ENCODE data around the gene TBCD. TPM values are rescaled to one million over a fixed set of nuclear protein-coding genes. Genes with fewer than 3 reads are reported as not detected.

The TBCD gene
- total RNA-seq, 1 donor from 2014 or later, result 55.5 TPM

DNA sequence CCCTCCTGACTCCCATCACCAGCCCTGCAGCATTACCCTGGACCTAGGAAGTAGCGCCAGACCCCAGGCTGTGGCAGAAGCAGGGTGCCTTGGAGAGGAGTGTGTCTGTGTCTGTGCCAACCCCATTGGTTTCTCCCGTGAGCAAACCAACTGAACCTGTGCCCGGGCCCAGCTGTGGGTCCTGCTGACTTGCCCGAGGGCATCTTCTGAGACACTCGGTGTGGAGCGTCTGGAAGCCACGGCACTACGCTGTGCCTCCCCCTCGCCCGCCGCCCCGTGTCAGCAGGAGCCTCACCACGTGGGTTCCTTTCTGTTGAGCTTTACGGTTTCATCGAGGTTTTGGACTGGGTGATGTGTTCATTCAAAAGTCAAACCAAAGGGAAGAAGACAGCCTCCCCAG lies 60.2 kb downstream of the TBCD start:
- no peak for ATAC-seq

DNA sequence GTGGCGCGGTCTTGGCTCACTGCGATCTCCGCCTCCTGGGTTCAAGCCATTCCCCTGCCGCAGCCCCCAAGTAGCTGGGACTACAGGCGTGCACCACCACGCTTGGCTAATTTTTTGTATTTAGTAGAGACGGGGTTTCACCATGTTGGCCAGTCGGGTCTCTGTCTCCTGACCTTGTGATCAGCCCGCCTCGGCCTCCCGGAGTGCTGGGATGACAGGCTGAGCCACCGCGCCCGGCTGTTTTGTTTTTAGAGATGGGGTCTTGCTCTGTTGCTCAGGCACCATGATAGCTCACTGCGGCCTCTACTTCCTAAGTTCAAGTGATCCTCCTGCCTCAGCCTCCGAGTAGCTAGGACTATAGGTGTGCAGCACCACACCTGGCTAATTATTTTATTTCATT lies 60.7 kb downstream of the TBCD start:
- no peak for ATAC-seq

DNA sequence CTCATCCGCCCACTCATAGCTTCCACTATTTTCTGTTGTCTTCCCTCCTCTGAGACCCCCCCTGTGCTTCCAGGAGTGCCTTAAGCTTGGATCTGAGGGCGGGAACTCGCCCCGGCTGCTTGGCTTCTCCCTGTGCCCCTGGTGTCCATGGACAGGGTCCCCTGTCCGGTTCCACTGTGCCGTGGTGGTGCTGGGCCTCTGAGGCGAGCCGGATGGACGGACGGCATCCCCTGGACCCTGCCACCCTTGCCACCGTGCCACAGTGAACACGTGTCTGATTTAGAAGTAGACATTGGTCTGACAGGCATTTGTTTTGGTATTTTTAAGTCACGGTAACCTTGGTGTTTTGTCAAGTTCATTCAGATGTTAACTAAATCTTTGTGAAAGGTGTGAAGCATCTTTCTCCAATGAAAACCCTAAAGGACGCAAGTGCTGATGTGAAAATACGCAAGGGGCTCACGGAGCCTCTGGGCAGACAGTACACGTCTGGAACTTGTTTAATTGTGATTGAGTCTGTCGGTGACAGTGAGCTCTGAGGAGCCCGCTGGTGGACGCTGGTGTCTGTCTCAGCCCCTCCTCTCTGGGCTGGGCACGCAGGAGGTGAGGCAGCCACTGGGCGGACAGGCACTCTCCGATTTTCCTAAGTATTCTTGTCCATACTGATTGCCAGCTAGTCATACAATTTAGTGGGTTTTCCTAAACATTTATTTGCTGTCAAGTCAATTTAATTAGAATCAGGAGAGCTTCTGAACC lies 61.6 kb downstream of the TBCD start:
- ATAC-seq, result no peak

DNA sequence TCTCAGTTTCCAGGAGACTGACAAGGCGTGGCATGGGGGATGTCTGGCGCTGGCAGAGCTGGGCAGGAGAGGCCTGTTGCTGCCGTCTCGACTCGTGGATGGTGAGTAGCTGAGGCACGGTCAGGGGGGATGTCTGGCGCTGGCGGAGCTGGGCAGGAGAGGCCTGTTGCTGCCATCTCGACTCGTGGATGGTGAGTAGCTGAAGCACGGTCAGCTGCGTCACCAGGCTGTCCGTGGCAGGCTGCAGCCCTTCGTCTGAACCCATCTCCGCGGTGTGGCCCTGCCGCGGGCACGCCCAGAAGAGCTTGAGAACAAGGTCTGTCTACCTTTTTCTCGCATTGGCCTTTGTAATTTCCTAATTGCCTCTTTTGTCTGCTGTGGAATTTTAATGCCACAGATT lies 63.0 kb downstream of the TBCD start:
- ATAC-seq, result no peak

DNA sequence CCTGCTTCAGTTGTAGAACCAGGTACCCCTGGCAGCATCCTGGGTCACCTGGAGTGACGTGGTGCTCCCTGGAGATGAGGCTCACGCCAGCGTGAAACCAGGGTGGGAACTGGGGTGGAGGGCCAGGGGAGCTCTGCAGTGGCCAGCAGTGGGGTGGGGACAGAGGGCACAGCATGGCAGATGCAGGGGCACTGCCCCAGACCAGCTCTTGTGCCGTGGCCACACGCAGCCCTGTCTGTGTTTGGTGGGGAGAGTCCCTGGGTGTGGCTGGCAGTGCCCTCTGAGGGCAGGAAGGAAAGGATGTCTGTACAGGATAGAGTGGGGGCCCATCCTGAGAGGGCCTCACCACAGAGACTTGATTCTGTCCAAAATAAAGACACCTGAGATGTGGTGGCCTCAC lies 63.5 kb downstream of the TBCD start:
- ATAC-seq, result peak; percentile 20

DNA sequence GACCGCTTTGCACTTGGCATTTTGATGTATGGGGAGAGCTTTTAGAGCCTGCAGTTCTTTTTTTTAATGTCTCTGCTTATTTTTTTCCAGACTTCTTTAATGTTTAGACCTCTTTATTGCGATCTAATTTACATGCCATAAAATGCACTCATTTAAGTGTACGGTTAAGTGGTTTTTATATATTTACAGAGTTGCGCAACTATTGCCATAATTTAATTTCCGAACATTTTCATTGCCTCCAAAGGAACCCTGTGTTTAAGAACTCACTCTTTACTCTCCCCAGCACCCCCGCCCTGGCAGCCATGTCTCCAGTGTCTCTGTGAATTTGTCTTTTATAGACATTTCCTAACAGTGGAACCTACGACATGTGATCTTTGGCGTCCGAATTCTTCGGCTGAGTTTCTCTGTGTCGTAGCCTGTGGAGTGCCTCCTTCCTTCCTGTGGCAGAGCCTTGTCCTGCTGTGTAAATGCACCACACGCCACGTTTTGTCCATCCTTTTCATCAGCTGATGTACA lies 64.0 kb downstream of the TBCD start:
- no peak for ATAC-seq

DNA sequence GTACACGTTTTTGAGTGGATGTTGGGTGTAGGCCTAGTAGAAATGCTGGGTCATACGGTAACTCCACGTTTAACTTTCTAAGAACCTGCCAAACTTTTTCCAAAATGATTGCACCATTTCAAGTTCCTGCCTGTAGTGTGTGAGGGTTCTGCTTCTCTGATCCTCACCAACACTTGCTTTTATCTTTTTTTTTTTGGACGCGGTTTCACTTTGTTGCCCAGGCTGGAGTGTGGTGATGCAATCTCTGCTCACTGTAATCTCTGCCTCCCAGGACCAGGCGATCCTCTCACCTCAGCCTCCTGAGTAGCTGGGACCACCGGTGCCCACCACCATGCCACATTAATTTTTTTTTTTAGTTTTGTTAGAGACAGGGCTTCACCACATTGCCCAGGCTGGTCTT lies 64.5 kb downstream of the TBCD start:
- ATAC-seq, result no peak

DNA sequence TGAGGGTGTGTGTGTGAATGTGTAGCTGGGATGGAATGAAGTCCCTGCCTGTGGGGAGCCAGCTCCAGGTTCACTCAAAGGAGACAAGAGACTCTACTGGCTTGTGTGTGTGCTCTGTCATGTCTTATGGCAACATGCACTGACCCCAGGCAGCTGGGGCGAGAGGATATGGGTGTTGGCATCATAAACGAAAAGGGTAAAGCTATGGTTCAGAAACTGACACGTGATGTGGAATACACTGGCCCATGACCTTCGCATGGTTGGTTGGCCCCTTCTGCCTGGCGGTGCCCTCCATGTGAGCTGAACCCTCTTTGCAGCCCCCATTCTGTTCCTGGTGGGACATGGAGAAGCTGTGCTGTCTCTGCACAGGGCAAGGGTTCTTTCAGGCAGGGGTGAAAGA lies 66.1 kb downstream of the TBCD start:
- ATAC-seq, result no peak

DNA sequence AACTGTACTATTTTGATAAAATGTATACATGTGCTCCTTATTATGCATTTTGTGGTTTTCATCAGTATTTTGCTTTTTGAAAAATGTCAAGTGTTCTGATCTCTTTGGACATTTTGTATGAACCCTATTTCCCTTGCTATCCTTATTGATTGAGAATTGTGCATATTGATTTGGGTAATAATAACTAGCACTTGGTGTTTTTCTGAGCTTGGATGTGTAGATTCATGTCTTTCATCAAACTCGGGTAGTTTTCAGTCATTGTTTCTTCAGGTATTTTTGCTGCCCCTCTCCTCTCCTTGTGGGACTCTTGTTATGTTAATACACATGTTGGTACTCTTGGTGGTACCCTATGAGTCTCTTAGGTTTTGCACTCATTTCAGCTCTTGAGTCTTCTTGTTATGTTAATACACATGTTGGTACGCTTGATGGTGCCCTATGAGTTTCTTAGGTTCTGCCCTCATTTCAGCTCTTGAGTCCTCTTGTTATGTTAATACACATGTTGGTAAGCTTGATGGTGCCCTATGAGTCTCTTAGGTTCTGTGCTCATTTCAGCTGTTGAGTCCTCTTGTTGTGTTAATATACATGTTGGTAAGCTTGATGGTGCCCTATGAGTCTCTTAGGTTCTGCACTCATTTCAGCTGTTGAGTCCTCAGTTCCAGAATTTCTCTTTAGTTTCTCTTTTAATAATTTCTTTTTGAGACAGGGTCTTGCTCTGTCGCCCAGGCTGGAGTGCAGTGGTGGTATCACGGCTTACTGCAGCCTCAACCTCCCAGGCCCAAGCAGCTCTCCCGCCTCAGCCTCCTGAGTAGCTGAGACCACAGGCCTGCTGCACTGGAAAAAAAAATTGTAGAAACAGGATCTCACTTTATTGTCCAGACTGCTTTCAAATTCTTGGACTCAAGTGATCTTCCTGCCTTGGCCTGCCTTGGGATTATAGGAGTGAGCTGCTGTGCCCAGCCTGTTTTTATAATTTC lies 68.7 kb downstream of the TBCD start:
- no peak for ATAC-seq

DNA sequence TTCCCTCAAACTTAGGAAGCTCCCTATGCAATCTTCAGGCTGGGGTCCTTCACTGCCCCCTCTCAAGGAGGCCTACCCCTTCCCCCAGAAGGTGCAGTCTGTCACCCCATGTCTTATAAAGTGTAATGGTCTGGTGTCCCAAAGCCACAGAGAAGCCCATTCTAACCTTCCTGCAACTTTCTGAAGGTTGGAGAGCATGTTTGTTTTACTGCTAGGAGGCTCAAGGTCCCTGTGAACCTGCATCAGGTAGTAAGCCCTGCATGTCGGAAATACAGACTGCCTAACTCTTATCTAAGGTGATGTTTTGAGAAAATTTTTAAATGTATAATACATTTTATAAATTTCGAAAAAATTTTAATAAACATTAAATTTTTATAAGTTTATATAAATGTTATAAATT lies 69.7 kb downstream of the TBCD start:
- ATAC-seq, result no peak

DNA sequence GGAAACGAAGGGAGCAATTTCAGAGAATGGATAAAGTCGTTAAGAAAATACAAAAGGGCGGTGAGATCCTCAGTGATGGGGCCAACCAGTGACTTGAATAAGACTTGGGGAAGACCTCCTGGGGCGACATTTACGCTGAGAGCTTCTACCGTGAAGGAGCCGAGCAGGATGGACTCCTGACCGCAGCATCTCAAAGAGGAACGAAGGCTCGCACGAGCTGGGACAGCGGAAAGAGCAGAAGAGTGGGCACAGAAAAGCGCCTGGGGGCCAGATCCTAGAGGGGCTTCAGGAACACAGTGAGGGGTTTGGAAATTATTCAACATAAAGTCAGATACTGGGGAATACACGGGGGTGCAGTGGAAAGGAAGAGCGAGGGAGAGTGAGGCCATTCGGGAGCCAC lies 70.4 kb downstream of the TBCD start:
- ATAC-seq, result no peak

DNA sequence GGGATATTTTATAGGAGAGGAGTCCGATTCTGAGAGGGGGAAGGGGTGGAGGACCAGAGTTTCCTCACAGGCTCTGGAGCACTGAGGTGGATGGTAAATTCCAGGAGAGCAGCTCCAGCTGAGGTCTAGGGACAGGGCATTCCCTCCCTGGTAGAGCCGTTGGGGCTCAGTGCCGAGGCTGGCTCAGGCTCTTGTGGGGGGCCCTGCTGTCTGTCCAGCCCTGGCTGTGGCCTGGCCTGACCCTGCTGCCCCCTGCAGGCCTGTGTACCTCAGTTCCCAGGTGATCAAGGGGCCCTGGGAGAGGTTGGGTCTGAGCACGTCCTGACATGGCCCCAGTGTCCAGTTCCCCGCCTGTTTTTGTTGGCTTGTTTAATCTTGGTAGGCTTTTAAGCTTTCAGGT lies 71.1 kb downstream of the TBCD start:
- ATAC-seq, result peak; percentile 60

DNA sequence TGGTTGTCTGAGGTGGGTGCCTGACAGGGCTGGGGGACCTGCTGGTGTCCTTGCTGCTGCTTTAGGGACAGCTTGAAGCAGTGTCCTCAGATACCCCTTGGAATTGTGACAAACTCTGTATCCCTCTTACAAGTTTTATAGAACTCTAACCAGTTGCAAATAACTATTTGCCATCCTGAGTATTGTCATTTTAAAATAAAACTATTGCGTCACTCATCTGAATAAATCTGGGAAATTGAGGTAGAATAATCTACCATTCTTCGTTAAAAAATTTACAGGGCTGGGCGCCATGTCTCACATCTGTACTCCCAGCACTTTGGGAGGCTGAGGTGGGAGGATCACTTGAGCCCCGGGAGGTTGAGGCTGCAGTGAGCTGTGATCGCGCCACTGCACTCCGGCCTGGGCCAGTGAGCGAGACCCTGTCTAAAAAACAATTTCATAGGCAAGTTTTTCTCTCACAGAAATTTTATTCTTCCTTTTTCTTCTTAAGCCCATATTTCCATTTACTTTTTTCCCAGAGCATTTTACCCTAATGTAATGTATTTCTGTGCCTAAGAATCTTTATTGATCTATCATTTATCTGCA lies 73.8 kb downstream of the TBCD start:
- no peak for ATAC-seq

DNA sequence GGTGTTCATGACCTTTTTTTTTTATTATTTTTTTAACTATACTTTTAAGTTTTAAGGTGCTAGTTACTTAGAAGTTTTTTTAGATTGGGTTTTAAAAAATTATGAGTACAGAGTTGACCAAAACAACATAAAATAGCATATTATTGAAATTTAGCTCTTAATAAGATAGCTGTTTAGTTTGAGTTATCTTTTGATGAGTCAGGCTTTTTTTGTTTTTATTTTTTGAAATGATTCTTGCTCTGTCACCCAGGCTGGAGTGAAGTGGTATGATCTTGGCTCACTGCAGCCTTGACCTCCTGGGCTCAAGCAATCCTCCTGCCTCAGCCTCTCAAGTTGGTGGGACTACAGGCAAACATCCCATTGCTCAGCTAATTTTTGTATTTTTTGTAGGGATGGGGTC lies 74.3 kb downstream of the TBCD start:
- no peak for ATAC-seq

DNA sequence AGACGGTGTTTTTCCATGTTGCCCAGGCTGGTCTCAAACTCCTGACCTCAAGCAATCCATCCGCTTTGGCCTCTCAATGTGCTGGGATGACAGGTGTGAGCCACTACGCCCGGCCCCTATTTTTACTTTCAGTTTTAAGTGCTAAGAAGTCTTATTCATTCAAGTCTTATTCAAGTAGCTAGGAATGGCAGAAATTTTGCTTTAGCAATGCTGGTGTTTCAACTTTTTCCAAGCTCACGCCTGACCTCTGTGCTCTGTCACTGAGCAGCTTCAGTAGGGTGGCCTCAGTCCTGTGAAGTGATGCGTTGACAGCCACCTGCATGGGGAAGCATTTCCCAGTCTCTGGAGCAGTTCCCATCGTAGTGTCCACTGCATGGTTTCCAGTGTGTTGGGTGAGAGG lies 75.1 kb downstream of the TBCD start:
- no peak for ATAC-seq

DNA sequence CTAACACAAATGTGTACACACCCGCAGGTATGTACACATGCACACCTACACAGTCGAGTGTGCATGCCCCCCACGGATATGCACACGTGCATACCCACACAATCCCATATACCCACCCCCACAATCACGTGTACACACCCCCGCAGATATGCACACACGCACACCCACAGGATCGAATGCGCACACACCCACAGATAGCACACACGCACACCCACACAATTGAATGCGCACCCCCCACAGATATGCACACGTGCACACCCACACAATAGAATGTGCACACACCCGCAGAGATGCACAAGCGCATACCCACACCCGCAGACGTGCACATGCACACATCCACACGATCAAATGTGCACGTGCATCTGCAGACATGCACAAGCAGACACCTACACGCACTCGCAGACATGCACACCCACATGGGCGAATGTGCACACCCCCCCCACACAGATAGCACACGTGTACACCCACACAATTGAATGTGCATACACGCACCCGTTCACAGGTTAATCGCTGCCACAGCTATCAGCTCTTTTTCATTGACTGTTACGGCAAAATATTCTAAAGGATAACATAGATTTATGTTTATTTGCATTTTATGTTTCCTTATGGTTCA lies 77.1 kb downstream of the TBCD start:
- peak; percentile 4 for ATAC-seq

DNA sequence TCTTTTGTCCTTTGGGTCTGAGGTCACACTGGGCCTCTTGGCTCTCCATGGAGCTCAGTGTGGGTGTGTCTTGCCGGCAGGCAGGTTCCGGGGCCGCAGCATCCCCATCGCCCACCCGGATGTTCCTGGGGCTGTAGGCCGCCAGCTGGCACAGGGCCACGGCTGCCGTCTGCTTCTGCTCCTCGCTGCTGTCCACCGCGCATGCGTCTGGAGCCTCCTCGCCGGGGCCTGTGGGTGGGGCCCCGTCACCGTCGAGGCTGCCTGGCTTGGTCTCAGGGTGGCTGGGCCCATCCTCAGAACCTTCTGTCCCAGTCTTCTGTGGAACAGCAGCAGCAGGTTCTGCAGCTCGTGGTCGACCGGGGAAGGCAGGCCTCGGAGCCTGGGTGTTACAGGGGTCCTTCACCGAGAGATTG lies 78.4 kb downstream of the TBCD start:
- no peak for ATAC-seq

DNA sequence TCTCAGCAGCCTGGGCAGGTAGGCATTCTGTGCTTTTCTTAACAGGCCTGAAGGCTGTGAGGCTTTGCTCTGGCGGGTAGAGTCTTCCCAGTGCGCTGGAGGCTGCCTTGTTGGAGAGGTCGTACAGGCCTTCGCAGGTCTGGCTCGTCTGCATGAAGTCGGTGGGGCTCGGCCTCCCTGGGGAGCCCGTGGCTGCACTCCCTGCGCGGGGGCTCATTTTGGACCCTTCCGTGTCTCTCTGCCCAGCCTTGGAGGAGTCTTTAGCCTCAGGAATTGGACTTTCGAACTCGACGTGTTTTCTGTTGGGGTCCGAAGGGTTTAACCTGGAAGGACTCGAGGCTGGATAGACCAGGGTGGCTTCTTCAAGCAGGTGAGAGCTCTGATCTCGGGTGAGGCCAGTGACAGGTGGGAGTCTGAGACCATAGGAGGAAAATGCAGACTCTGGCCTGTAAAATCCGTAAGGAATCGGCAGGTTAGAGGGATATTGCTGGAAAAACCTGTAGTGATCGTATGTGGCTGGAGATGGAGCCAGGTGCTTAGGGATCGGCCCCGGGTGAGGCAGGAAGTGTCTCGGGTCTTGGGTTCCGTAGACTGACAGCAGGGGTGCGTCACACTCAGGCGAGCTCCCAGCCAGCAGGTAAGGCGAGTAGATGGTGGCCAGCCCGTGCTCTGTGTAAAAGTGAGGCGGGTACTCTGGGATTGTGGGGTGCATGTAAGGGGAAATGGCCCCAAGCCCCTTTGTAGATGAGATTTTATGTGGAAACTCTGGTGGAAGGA lies 79.4 kb downstream of the TBCD start:
- no peak for ATAC-seq

DNA sequence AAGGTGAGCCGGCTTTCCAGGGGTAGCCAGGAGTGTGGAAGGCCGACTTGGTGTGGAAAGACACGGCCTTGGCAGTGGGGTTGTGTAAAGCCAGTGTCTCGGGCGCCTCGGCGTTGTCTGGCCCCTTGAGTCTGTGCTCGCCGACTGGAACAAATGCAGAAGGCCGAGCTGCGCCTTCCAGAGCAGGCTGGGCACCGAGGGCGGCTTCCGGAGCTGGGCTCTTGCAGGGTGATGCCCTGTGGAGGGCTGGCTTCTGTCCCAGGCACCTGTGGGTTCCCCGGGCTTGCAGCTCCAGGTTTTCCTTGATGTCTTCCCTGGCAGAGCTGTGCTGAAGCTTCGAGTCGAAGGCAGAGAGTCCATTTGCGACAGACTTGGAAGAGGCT lies 79.9 kb downstream of the TBCD start:
- ATAC-seq, result no peak

DNA sequence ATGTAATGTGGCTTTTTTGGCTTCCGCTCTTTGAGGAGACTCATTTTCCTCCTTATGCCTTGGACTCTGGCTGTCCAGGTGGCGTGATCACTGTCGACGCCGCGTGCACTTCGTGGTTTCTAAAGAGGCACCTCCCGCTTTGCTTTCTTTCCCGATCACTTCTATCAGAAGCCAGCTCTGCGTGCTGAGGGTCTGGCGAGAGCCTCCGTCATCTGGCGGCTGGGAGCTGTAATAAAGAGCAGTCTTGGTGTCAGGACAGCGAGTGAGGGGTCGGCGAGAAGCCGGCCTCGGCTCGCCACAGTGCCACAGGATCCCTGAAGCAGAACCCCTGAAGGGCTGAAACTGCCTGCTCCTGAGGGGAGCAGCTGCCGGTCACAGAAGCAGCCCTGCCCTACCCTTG lies 80.5 kb downstream of the TBCD start:
- ATAC-seq, result no peak

DNA sequence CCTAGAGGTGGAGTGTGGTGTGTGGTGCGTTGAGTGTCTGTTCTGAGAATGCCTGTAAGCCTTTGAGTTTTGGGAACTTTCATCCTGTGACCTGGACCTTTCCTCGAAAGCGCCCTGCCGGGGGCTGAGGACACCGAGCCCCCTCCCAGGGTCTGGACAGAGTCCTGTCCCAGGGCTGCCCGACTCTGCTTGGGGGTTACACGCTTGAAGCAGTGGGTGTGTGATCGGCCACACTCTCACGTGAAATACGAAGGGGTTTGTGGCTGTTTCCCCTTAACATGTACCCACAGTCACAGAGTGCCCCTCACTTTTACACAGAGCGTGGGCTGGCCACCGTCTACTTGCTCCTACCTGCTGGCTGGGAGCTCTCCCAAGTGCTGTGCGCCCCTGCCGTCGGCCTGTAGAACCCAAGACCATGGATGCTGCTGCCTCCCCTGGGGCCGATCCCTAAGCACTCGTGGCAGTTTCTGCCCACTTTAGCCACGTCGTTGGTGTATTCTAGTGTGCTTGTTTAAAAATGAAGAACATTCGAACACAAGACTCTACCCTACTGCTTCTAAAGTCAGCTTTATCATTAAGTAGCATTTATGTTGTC lies 81.1 kb downstream of the TBCD start:
- no peak for ATAC-seq

DNA sequence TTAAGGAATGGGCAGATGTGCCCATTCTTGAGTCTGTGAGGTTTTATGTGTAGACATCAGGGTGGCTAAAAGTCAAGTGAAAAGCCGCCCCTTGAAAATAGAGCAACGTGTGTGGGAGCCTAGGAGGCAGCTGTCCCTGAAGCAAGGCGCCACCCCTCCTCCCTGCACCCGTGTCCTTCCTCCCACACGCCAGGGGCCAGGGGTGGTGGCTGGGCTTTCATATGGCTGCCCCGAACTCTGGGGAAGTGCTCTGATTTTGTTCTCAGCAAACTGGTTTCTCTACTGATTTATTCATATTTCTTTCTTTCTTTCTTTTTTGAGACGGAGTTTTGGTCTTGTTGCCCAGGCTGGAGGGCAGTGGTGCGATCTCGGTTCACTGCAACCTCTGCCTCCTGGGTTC lies 83.3 kb downstream of the TBCD start:
- ATAC-seq, result no peak

Data from esophagus mucosa (tissue), 1 donor.